ENCODE results near the gene OTOA. TPM values are rescaled to one million over a fixed set of nuclear protein-coding genes. Genes with fewer than 3 reads are reported as not detected.
"Not testable (repeated sequence)": the region's sequence is repeated elsewhere in the genome, so short reads cannot be mapped to it uniquely, and the experiment has no call there.

Gene OTOA
- total RNA-seq, 1 donor from 2014 or later = 0.07 TPM

- Mint-ChIP-seq H3K9me3 (ENCODE audit: low read depth) (peaks cover 4% of the 10 kb centered on the region), H3K4me3 (ENCODE audit: low read depth) (no peak overlapping the region), H3K27me3 (no peaks in the 10 kb centered on the region), H3K4me1 (ENCODE audit: low read depth) (peaks cover 19% of the 10 kb centered on the region), H3K36me3 (ENCODE audit: insufficient read depth) (peaks cover 51% of the 10 kb centered on the region), H3K27ac (peak overlapping the region; percentile 69)
- no peak for TF ChIP-seq CTCF (IDR thresholded peaks at IDR 0.05; ENCODE audit: unreplicated experiment)
- no peak for DNase-seq (ENCODE audit: low spot score, unreplicated experiment)
Measured at GRCh38 chr16:21628772-21629171, 35.0 kb upstream of the OTOA start.

GRCh38 chr16:21629616-21630539 lies 33.9 kb upstream of the OTOA start:
- Mint-ChIP-seq H3K4me1 (ENCODE audit: low read depth) (peaks cover 19% of the 10 kb centered on the region), H3K36me3 (ENCODE audit: insufficient read depth) (peaks cover 49% of the 10 kb centered on the region)
- not testable (repeated sequence) for H3K9me3 Mint-ChIP-seq (ENCODE audit: low read depth); H3K4me3 Mint-ChIP-seq (ENCODE audit: low read depth); H3K27ac Mint-ChIP-seq; DNase-seq (ENCODE audit: low spot score, unreplicated experiment); H3K27me3 Mint-ChIP-seq

- Mint-ChIP-seq H3K36me3 (ENCODE audit: insufficient read depth) (peaks cover 56% of the 10 kb centered on the region), H3K27ac (peak overlapping the region; percentile 81), H3K4me1 (ENCODE audit: low read depth) (peaks cover 19% of the 10 kb centered on the region)
- not testable (repeated sequence) for DNase-seq (ENCODE audit: low spot score, unreplicated experiment); H3K4me3 Mint-ChIP-seq (ENCODE audit: low read depth); H3K27me3 Mint-ChIP-seq; H3K9me3 Mint-ChIP-seq (ENCODE audit: low read depth)
Measured at GRCh38 chr16:21630866-21631265, 32.9 kb upstream of the OTOA start.

- H3K36me3 Mint-ChIP-seq (ENCODE audit: insufficient read depth) = peaks cover 57% of the 10 kb centered on the region
- not testable (repeated sequence) for H3K4me3 Mint-ChIP-seq (ENCODE audit: low read depth); H3K27me3 Mint-ChIP-seq; DNase-seq (ENCODE audit: low spot score, unreplicated experiment)
- peak overlapping the region; percentile 24 for H3K27ac Mint-ChIP-seq
- peaks cover 10% of the 10 kb centered on the region for H3K9me3 Mint-ChIP-seq (ENCODE audit: low read depth)
- H3K4me1 Mint-ChIP-seq (ENCODE audit: low read depth) = peaks cover 19% of the 10 kb centered on the region
Measured at GRCh38 chr16:21631376-21631775, 32.4 kb upstream of the OTOA start.

GRCh38 chr16:21631951-21632575 lies 31.7 kb upstream of the OTOA start:
- H3K27ac Mint-ChIP-seq = peak overlapping the region; percentile 57
- not testable (repeated sequence) for H3K27me3 Mint-ChIP-seq; H3K4me3 Mint-ChIP-seq (ENCODE audit: low read depth); DNase-seq (ENCODE audit: low spot score, unreplicated experiment)
- H3K4me1 Mint-ChIP-seq (ENCODE audit: low read depth) = peaks cover 16% of the 10 kb centered on the region
- H3K9me3 Mint-ChIP-seq (ENCODE audit: low read depth) = peaks cover 10% of the 10 kb centered on the region
- H3K36me3 Mint-ChIP-seq (ENCODE audit: insufficient read depth) = peaks cover 53% of the 10 kb centered on the region

GRCh38 chr16:21634216-21634615 lies 29.6 kb upstream of the OTOA start:
- H3K4me1 Mint-ChIP-seq (ENCODE audit: low read depth) = peaks cover 23% of the 10 kb centered on the region
- DNase-seq (ENCODE audit: low spot score, unreplicated experiment) = no peak
- no peak overlapping the region for H3K4me3 Mint-ChIP-seq (ENCODE audit: low read depth)
- H3K27ac Mint-ChIP-seq = no peak overlapping the region
- peaks cover 6% of the 10 kb centered on the region for H3K9me3 Mint-ChIP-seq (ENCODE audit: low read depth)
- no peaks in the 10 kb centered on the region for H3K27me3 Mint-ChIP-seq
- no peak for TF ChIP-seq CTCF (IDR thresholded peaks at IDR 0.05; ENCODE audit: unreplicated experiment)
- peaks cover 36% of the 10 kb centered on the region for H3K36me3 Mint-ChIP-seq (ENCODE audit: insufficient read depth)

GRCh38 chr16:21635694-21636093 lies 28.1 kb upstream of the OTOA start:
- H3K36me3 Mint-ChIP-seq (ENCODE audit: insufficient read depth) = peaks cover 29% of the 10 kb centered on the region
- peaks cover 21% of the 10 kb centered on the region for H3K4me1 Mint-ChIP-seq (ENCODE audit: low read depth)
- not testable (repeated sequence) for H3K27me3 Mint-ChIP-seq; H3K9me3 Mint-ChIP-seq (ENCODE audit: low read depth); DNase-seq (ENCODE audit: low spot score, unreplicated experiment); H3K27ac Mint-ChIP-seq; H3K4me3 Mint-ChIP-seq (ENCODE audit: low read depth)

Data from progenitor cell of endocrine pancreas (in vitro differentiated cells).